Suprapubic skin (tissue), 4 donors: ENCODE results near the gene SUSD4. TPM values are rescaled to one million over a fixed set of nuclear protein-coding genes. Genes with fewer than 3 reads are reported as not detected.
A peak's percentile ranks its signal among the peaks of the same experiment; 100 is the strongest.

ENCODE experiments used
- DNase-seq, 2 donors: peaks; one replicate each; pipeline ENCODE4 v3.0.0-alpha.2; 2019; ENCODE audit warnings: low spot score in 2 of 2
- H3K27ac ChIP-seq: fragments of 200-600 bp; sonication (generic); one replicate; pipeline ENCODE4 v1.5.1; 2019
- H3K27me3 ChIP-seq: fragments of 200-600 bp; sonication (generic); one replicate; pipeline ENCODE4 v1.5.1; 2019
- H3K36me3 ChIP-seq: fragments of 200-600 bp; sonication (generic); one replicate; pipeline ENCODE4 v1.5.1; 2019
- H3K4me1 ChIP-seq: fragments of 200-600 bp; sonication (generic); one replicate; pipeline ENCODE4 v1.5.1; 2019
- H3K4me3 ChIP-seq: fragments of 200-600 bp; sonication (generic); one replicate; pipeline ENCODE4 v1.5.1; 2019; ENCODE audit warnings: mild to moderate bottlenecking
- H3K9me3 ChIP-seq: fragments of 200-600 bp; sonication (generic); one replicate; pipeline ENCODE4 v1.5.1; 2019
- EP300 ChIP-seq: sonication (generic); formaldehyde crosslinking; IDR thresholded peaks from one replicate; pipeline ENCODE4 v1.6.1; 2017; ENCODE audit warnings: antibody characterized with exemption
- POLR2A ChIP-seq, 2 donors: fragments of 450-650 bp; IDR thresholded peaks; one replicate each; pipeline ENCODE4 v1.6.1; 2017; ENCODE audit warnings: antibody characterized with exemption in 2 of 2, mild to moderate bottlenecking in 2 of 2, moderate library complexity in 2 of 2
- POLR2AphosphoS5 ChIP-seq, 3 donors: sonication (generic); formaldehyde crosslinking; IDR thresholded peaks; one replicate each; pipeline ENCODE4 v1.6.1; 2017; ENCODE audit warnings: antibody characterized with exemption in 3 of 3
- WGBS: methylation state at CpG from one replicate; pipeline ENCODE4 v1.1.5; 2018; 5-methylcytosine and 5-hydroxymethylcytosine counted together
- total RNA-seq, 4 donors: library from RNA; depleted of rRNA; stranded (reverse); fragments of >200 nt; gene quantifications; one replicate each; pipeline ENCODE4 v1.1.0, GENCODE V29; 2016
- TF ChIP-seq, protein P1 (sequence below), 2 donors: fragments of 200-600 bp in 1 of 2; fragments of 450-650 bp in 1 of 2; sonication (generic) in 1 of 2; IDR thresholded peaks; one replicate each; pipeline ENCODE4 v1.5.1; 2016 to 2019; ENCODE audit warnings: antibody characterized with exemption in 2 of 2, mild to moderate bottlenecking in 1 of 2, moderate library complexity in 1 of 2

Gene SUSD4
- total RNA-seq, 4 donors from 2014 or later: 3.3 to 11.3 (median 6.7) TPM

DNA sequence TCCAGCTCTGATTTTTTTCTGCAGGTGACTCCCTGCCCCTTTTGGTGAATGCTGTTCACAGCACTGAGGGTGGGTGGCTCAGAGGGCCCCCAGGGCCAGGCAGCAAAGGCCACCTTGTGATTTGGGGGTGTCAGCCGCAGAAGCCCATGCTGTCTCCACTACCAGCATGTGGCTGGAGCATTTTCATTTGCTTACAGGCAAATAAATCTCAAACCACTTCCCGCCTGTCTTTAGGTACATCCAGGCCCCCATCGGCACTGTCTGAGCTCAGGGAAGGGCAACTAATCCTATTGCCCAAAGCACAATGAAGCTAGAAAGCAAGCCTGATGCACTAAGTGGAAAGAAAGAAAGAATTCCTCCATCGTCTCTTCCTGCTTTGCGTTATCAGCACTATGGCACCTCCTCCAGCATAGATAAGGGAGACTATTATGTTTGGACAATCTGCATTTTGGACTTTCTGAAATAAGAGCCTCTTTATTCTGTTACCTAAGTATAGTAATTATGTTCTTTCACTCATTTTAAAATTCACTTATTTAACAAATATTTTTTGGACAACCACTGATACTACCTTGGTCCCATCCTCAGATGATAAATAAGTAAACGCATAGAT, 120.4 kb downstream of the SUSD4 start:
- TF ChIP-seq, protein P1, sequence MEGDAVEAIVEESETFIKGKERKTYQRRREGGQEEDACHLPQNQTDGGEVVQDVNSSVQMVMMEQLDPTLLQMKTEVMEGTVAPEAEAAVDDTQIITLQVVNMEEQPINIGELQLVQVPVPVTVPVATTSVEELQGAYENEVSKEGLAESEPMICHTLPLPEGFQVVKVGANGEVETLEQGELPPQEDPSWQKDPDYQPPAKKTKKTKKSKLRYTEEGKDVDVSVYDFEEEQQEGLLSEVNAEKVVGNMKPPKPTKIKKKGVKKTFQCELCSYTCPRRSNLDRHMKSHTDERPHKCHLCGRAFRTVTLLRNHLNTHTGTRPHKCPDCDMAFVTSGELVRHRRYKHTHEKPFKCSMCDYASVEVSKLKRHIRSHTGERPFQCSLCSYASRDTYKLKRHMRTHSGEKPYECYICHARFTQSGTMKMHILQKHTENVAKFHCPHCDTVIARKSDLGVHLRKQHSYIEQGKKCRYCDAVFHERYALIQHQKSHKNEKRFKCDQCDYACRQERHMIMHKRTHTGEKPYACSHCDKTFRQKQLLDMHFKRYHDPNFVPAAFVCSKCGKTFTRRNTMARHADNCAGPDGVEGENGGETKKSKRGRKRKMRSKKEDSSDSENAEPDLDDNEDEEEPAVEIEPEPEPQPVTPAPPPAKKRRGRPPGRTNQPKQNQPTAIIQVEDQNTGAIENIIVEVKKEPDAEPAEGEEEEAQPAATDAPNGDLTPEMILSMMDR (IDR thresholded peaks at IDR 0.05): no peak
- TF ChIP-seq EP300 (no peak), POLR2A (IDR thresholded peaks at IDR 0.05) (no peak), POLR2AphosphoS5 (IDR thresholded peaks at IDR 0.05) (no peak)
- WGBS: 95% methylated on average over 6 of the region's 6 CpGs
- DNase-seq: no peak
- Histone ChIP-seq H3K27me3 (no peaks in the 10 kb centered on the region), H3K4me3 (no peak overlapping the region), H3K4me1 (peaks cover under 1% of the 10 kb centered on the region), H3K27ac (no peak overlapping the region), H3K9me3 (no peaks in the 10 kb centered on the region), H3K36me3 (no peaks in the 10 kb centered on the region)

DNA sequence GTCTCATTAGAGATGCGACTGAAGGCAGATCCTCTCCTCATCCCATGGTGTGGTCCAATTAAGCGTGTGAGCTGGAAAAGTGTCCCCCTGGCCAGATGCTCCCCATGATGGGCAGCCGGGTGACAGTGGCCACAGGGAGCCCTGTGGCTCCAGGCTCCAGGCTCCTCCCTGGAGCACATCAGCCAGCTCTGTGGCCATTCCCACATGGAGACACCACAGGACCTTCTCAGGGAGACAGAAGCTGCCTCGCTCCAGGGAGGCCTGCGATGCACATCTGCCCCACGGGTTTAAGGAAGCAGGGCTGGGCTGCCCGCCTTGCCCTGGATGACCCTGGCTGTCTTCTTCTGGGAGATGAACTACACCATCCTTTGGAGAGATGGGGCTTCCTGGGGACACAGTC, 121.0 kb downstream of the SUSD4 start:
- H3K4me3 ChIP-seq: no peak overlapping the region
- no peak overlapping the region for H3K27ac ChIP-seq
- no peak for TF ChIP-seq POLR2AphosphoS5 (IDR thresholded peaks at IDR 0.05)
- TF ChIP-seq EP300: no peak
- TF ChIP-seq, protein P1 (IDR thresholded peaks at IDR 0.05): no peak
- TF ChIP-seq POLR2A (IDR thresholded peaks at IDR 0.05): no peak
- DNase-seq: peak in 1 of 2 donors; percentile 26
- no peaks in the 10 kb centered on the region for H3K27me3 ChIP-seq
- H3K4me1 ChIP-seq: no peaks in the 10 kb centered on the region
- no peaks in the 10 kb centered on the region for H3K36me3 ChIP-seq
- no peaks in the 10 kb centered on the region for H3K9me3 ChIP-seq
- 100% methylated on average over 3 of the region's 7 CpGs for WGBS

DNA sequence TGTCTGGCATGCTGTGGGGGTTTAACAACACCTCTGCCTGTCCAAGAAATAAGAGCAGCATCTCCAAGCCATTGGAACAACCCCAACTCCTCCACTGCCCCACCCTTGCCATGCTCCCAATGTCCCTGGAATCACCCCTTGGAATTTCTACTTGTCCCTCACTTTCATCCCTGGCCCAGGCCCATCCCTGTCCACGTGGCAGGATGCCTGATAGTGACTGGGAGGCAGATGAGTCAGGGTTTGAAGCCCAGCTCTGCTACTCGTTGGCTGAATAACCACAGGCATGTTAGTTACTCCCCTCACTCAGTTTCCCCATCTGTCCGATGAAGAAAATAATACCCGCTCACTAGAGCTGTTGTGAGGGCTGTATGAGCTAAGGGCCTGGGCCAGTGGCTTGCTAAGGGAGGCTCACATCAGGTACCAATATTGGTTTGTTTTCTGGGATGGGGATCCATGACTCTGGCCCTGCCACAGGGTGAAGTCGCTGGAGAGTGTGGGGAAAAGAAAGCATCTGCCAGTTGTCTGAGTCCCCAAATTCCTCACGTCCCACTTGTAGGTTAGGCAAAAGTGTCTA, 121.5 kb downstream of the SUSD4 start:
- H3K36me3 ChIP-seq: no peaks in the 10 kb centered on the region
- no peaks in the 10 kb centered on the region for H3K9me3 ChIP-seq
- WGBS: 75% methylated on average over 6 of the region's 6 CpGs
- no peak overlapping the region for H3K27ac ChIP-seq
- H3K4me1 ChIP-seq: no peaks in the 10 kb centered on the region
- no peak overlapping the region for H3K4me3 ChIP-seq
- H3K27me3 ChIP-seq: no peaks in the 10 kb centered on the region
- DNase-seq: peak in 1 of 2 donors; percentile 43
- TF ChIP-seq POLR2A (IDR thresholded peaks at IDR 0.05): no peak
- TF ChIP-seq, protein P1 (IDR thresholded peaks at IDR 0.05): no peak

DNA sequence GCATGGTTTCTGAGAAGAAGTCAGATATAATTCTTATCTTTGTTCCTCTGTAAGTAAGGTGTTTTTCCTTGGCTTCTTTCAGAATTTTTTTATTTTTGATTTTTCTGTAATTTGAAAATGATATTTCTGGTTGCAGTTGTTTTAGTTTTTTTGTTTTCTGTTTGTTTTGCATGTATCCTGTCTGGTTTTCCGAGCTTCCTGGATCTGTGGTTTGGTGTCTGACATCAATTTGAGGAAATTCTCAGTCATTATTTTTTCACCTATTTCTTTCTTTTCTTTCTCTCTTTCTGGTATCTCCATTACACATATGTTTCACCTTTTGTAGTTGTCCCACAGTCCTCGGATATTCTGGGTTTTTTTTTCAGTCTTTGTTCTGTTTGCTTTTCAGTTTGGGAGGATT, 123.9 kb downstream of the SUSD4 start:
- 56% methylated on average over 2 of the region's 2 CpGs for WGBS
- no peak for DNase-seq
- TF ChIP-seq, protein P1 (IDR thresholded peaks at IDR 0.05): no peak
- TF ChIP-seq POLR2A (IDR thresholded peaks at IDR 0.05) (no peak), POLR2AphosphoS5 (IDR thresholded peaks at IDR 0.05) (no peak), EP300 (no peak)
- Histone ChIP-seq H3K9me3 (no peaks in the 10 kb centered on the region), H3K4me3 (no peak overlapping the region), H3K36me3 (no peaks in the 10 kb centered on the region), H3K27me3 (no peaks in the 10 kb centered on the region), H3K4me1 (no peaks in the 10 kb centered on the region), H3K27ac (no peak overlapping the region)

DNA sequence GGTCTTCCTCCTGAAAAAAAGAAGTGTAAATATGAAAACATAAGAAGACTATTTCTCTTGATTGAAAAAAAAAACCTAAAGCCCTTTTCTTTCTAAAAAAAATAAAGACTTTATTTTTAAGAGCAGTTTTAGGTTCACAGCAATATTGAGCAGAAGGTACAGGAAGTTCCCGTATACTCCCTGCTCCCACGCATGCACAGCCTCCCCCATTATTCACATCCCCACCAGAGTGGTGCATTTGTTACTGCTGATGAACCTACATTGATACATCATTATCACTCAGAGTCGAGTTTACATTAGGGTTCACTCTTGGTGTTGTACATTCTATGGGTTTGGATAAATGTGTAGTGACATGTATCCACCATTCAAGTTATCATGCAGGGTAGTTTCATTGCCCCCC, 128.9 kb downstream of the SUSD4 start:
- no peak for DNase-seq
- no peaks in the 10 kb centered on the region for H3K9me3 ChIP-seq
- peaks cover 14% of the 10 kb centered on the region for H3K4me1 ChIP-seq
- no peaks in the 10 kb centered on the region for H3K27me3 ChIP-seq
- H3K36me3 ChIP-seq: no peaks in the 10 kb centered on the region
- WGBS: 94% methylated on average over 3 of the region's 3 CpGs
- no peak overlapping the region for H3K4me3 ChIP-seq
- no peak overlapping the region for H3K27ac ChIP-seq
- TF ChIP-seq POLR2AphosphoS5 (IDR thresholded peaks at IDR 0.05) (no peak), POLR2A (IDR thresholded peaks at IDR 0.05) (no peak), EP300 (no peak)
- TF ChIP-seq, protein P1 (IDR thresholded peaks at IDR 0.05): no peak
